HCT116 (cell line): Measurements from ENCODE around the gene SPG21. TPM values are rescaled to one million over a fixed set of nuclear protein-coding genes. Genes with fewer than 3 reads are reported as not detected.

Source experiments
- ATAC-seq: fragments of 200-7000 bp; cut with Tn5 transposase; 2 replicates; pipeline ENCODE4 v1.9.1; 2020; ENCODE audit warnings: mild to moderate bottlenecking, moderate library complexity
- BruUV-seq: library from RNA; stranded (reverse); fragments of 400-500 nt; replicated peaks from 2 replicates; lab custom pipeline; 2021; lab: Mats Ljungman, UMichigan
- CTCF ChIA-PET: fragments of 300-600 bp; sonication (Branson Sonifier 250); formaldehyde crosslinking; loops from one replicate; lab custom pipeline; 2021; ENCODE audit warnings: antibody characterized with exemption; lab: Charles Lee
- POLR2A ChIA-PET: fragments of 300-600, 350-600 bp; sonication (Branson Sonifier 250); formaldehyde crosslinking; loops from one replicate; lab custom pipeline; 2021; ENCODE audit warnings: antibody characterized with exemption; lab: Charles Lee
- RAD21 ChIA-PET, 2 experiments: fragments of 300-600 bp; sonication (Branson Sonifier 250); formaldehyde crosslinking; loops; one replicate each; lab custom pipeline; 2023; ENCODE audit warnings: low total read pairs in 2 of 2; ENCODE audit not compliant: uncharacterized antibody in 2 of 2, unreplicated experiment in 2 of 2, low non-redundant PET in 1 of 2; lab: Charles Lee
- DNase-seq: peaks from one replicate; pipeline ENCODE4 v3.0.0-alpha.2; 2010; ENCODE audit warnings: low read depth, low spot score
- H2AFZ ChIP-seq: fragments of 200-600 bp; shearing (Covaris generic), sonication (generic); 2 replicates; pipeline ENCODE4 v1.6.1; 2017; ENCODE audit warnings: low read depth, mixed run types, mixed read lengths, antibody characterized with exemption, low read length; ENCODE audit not compliant: poor library complexity, severe bottlenecking
- H3K27ac ChIP-seq: 2 replicates; pipeline ENCODE4 v1.5.1; 2012; ENCODE audit warnings: low read depth, low read length
- H3K27me3 ChIP-seq: fragments of 200-600 bp; sonication (generic); 2 replicates; pipeline ENCODE4 v1.6.1; 2016; ENCODE audit warnings: mixed run types, low read length, mixed read lengths; ENCODE audit not compliant: insufficient read depth
- H3K36me3 ChIP-seq, 2 experiments: fragments of 200-500 bp in 1 of 2; fragments of 200-600 bp in 1 of 2; sonication (Bioruptor generic) in 1 of 2; sonication (generic) in 1 of 2; 2 replicates each; pipeline versions ENCODE4 v1.5.1 to v1.6.1; 2014 to 2016; ENCODE audit warnings: low read length in 2 of 2, inconsistent platforms in 1 of 2, mixed read lengths in 1 of 2, mixed run types in 1 of 2; ENCODE audit not compliant: insufficient read depth in 2 of 2, control insufficient read depth in 1 of 2
- H3K4me1 ChIP-seq, 2 experiments: fragments of 200-600 bp in 1 of 2; sonication (generic) in 1 of 2; 2 replicates each; pipeline versions ENCODE4 v1.5.1 to v1.6.1; 2012 to 2017; ENCODE audit warnings: low read length in 2 of 2, inconsistent platforms in 1 of 2, mild to moderate bottlenecking in 1 of 2, mixed read lengths in 1 of 2, mixed run types in 1 of 2, moderate library complexity in 1 of 2; ENCODE audit not compliant: insufficient read depth in 2 of 2, control insufficient read depth in 1 of 2
- H3K4me2 ChIP-seq: fragments of 200-600 bp; sonication (generic); 2 replicates; pipeline ENCODE4 v1.6.1; 2017; ENCODE audit warnings: mixed run types, low read length, mixed read lengths
- H3K4me3 ChIP-seq, 2 experiments: fragments of 200-600 bp in 1 of 2; sonication (generic) in 1 of 2; replicated peaks in 1 of 2; 2 replicates each; pipeline ENCODE4 v1.5.1; 2011 to 2016; ENCODE audit warnings: low read length in 2 of 2, control low read depth in 1 of 2, low read depth in 1 of 2, mild to moderate bottlenecking in 1 of 2, mixed read lengths in 1 of 2, mixed run types in 1 of 2
- H3K79me2 ChIP-seq: fragments of 200-600 bp; sonication (generic); 2 replicates; pipeline ENCODE4 v1.6.1; 2017; ENCODE audit warnings: mild to moderate bottlenecking, mixed run types, low read length, moderate library complexity, mixed read lengths; ENCODE audit not compliant: insufficient read depth
- H3K9ac ChIP-seq: fragments of 200-600 bp; sonication (generic); 2 replicates; pipeline ENCODE4 v1.6.1; 2016; ENCODE audit warnings: low read length, mixed read lengths
- H3K9me2 ChIP-seq: fragments of 200-600 bp; sonication (generic), shearing (Covaris generic); 2 replicates; pipeline ENCODE4 v1.6.1; 2017; ENCODE audit warnings: mixed run types, mild to moderate bottlenecking, moderate library complexity; ENCODE audit not compliant: insufficient read depth
- H3K9me3 ChIP-seq, 2 experiments: fragments of 200-500 bp in 1 of 2; fragments of 200-600 bp in 1 of 2; sonication (Bioruptor generic) in 1 of 2; sonication (generic) in 1 of 2; 2 replicates each; pipeline ENCODE4 v1.6.1; 2014 to 2017; ENCODE audit warnings: low read length in 2 of 2, mixed read lengths in 2 of 2, inconsistent platforms in 1 of 2, low read depth in 1 of 2, mild to moderate bottlenecking in 1 of 2, mixed run types in 1 of 2, moderate library complexity in 1 of 2; ENCODE audit not compliant: control insufficient read depth in 1 of 2, insufficient read depth in 1 of 2
- H4K20me1 ChIP-seq: fragments of 200-600 bp; sonication (generic), shearing (Covaris generic); 2 replicates; pipeline ENCODE4 v1.6.1; 2017; ENCODE audit warnings: mixed run types, mild to moderate bottlenecking, moderate library complexity; ENCODE audit not compliant: insufficient read depth
- CEBPB ChIP-seq: IDR thresholded peaks from 2 replicates; pipeline ENCODE4 v1.6.1; 2012; ENCODE audit warnings: low read depth
- ELF1 ChIP-seq: IDR thresholded peaks from 2 replicates; pipeline ENCODE4 v1.6.1; 2012; ENCODE audit warnings: low read depth, borderline replicate concordance
- FOSL1 ChIP-seq: IDR thresholded peaks from 2 replicates; pipeline ENCODE4 v1.6.1; 2012; ENCODE audit warnings: low read depth
- JUND ChIP-seq: IDR thresholded peaks from 2 replicates; pipeline ENCODE4 v1.6.1; 2012
- POLR2A ChIP-seq: IDR thresholded peaks from 2 replicates; pipeline ENCODE4 v1.7.0; 2011; ENCODE audit warnings: borderline replicate concordance; ENCODE audit not compliant: insufficient read depth, insufficient read length; ENCODE audit errors: extremely low read depth
- POLR2AphosphoS5 ChIP-seq: IDR thresholded peaks from 2 replicates; pipeline ENCODE4 v1.6.1; 2011; ENCODE audit warnings: mild to moderate bottlenecking, low read depth, low read length, moderate library complexity
- RAD21 ChIP-seq: IDR thresholded peaks from 2 replicates; pipeline ENCODE4 v1.6.1; 2012; ENCODE audit warnings: low read depth, mild to moderate bottlenecking
- SIN3A ChIP-seq: IDR thresholded peaks from 2 replicates; pipeline ENCODE4 v1.6.1; 2012; ENCODE audit warnings: low read depth
- SP1 ChIP-seq: IDR thresholded peaks from 2 replicates; pipeline ENCODE4 v1.6.1; 2012; ENCODE audit warnings: low read depth
- ZFX ChIP-seq: fragments of 450-650 bp; IDR thresholded peaks from 2 replicates; pipeline ENCODE4 v1.6.1; 2017
- ZNF274 ChIP-seq: fragments of 200-500 bp; sonication (Bioruptor generic); IDR thresholded peaks from 2 replicates; pipeline ENCODE4 v1.6.1; 2014; ENCODE audit warnings: mild to moderate bottlenecking, low read depth, low read length, inconsistent platforms
- intact Hi-C: fragments of 100-400 bp; cut with micrococcal nuclease; formaldehyde crosslinking; loops from 2 replicates; pipeline ENCODE4 v1.10.0; 2022
- total RNA-seq: library from RNA; stranded (reverse); gene quantifications from one replicate; pipeline ENCODE4 v1.2.1, GENCODE V29; 2021; ENCODE audit not compliant: unreplicated experiment
- TF ChIP-seq, protein P1 (sequence below): IDR thresholded peaks from 2 replicates; pipeline ENCODE4 v1.6.1; 2012
- TF ChIP-seq, protein P2 (sequence below), 3 experiments: fragments of 200-600 bp in 1 of 3; sonication (generic) in 1 of 3; IDR thresholded peaks in 2 of 3; conservative IDR thresholded peaks in 1 of 3; 2 replicates each; pipeline ENCODE4 v1.5.1; 2012 to 2017; ENCODE audit warnings: low read depth in 2 of 3, low read length in 2 of 3, antibody characterized with exemption in 1 of 3, borderline replicate concordance in 1 of 3, control low read depth in 1 of 3, mild to moderate bottlenecking in 1 of 3, mixed read lengths in 1 of 3, mixed run types in 1 of 3, moderate library complexity in 1 of 3; ENCODE audit not compliant: insufficient read depth in 1 of 3

SPG21 gene
- total RNA-seq, 1 experiment from 2014 or later = 72.7 TPM

DNA sequence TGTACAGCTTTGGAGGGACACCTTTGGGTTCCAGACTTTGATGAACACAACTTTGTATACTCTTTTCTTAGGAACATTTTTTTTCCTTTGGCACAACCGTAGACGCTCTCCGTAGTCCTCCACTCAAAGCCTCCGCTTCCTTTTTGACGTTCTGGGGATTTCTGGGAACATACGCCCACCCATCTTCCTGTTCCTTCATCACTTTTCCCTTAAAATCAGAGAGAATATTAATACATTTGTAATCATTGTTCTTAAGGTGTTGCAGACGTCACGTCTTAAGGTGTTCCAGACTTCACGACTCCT, 405 bp upstream of the SPG21 start:
- Histone ChIP-seq H3K4me2 (peak overlapping the region; percentile 92), H3K9ac (peak overlapping the region; percentile 95), H3K36me3 (0 out of 4 replicates have a peak, but pooled peaks cover 0 to 4% of the 10 kb centered on the region in 2 experiments), H4K20me1 (peaks cover under 1% of the 10 kb centered on the region; the same call in 1 of the 2 replicates), H3K9me3 (no peaks in the 10 kb centered on the region), H3K27me3 (no peaks in the 10 kb centered on the region), H3K79me2 (peaks cover 13% of the 10 kb centered on the region), H3K27ac (peak overlapping the region; percentile 18), H2AFZ (peak overlapping the region; percentile 77), H3K9me2 (no peaks in the 10 kb centered on the region), H3K4me3 (peak overlapping the region; percentile 89 to 94), H3K4me1 (peaks cover 3 to 14% of the 10 kb centered on the region in 2 experiments; a peak in 3 of 4 replicates)
- CTCF ChIA-PET = no interaction called here
- TSS peak; percentile 92 for BruUV-seq
- DNase-seq = peak; percentile 1
- TF ChIP-seq, protein P1, sequence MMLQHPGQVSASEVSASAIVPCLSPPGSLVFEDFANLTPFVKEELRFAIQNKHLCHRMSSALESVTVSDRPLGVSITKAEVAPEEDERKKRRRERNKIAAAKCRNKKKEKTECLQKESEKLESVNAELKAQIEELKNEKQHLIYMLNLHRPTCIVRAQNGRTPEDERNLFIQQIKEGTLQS = no peak
- TF ChIP-seq JUND (no peak), POLR2A (no peak), RAD21 (no peak), CEBPB (no peak), POLR2AphosphoS5 (no peak), SP1 (no peak), ZNF274 (no peak), FOSL1 (no peak), SIN3A (no peak), ZFX (no peak), ELF1 (no peak)
- TF ChIP-seq, protein P2, sequence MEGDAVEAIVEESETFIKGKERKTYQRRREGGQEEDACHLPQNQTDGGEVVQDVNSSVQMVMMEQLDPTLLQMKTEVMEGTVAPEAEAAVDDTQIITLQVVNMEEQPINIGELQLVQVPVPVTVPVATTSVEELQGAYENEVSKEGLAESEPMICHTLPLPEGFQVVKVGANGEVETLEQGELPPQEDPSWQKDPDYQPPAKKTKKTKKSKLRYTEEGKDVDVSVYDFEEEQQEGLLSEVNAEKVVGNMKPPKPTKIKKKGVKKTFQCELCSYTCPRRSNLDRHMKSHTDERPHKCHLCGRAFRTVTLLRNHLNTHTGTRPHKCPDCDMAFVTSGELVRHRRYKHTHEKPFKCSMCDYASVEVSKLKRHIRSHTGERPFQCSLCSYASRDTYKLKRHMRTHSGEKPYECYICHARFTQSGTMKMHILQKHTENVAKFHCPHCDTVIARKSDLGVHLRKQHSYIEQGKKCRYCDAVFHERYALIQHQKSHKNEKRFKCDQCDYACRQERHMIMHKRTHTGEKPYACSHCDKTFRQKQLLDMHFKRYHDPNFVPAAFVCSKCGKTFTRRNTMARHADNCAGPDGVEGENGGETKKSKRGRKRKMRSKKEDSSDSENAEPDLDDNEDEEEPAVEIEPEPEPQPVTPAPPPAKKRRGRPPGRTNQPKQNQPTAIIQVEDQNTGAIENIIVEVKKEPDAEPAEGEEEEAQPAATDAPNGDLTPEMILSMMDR (IDR thresholded peaks at IDR 0.05 in 2 of 3, conservative IDR thresholded peaks at IDR 0.05 in 1 of 3; ENCODE audit: borderline replicate concordance in 1 of 3, insufficient read depth in 1 of 3, low read depth in 2 of 3, low read length in 2 of 3) = no peak
- POLR2A ChIA-PET = no interaction called here
- RAD21 ChIA-PET = no interaction called here
- peak; percentile 6 for ATAC-seq
- intact Hi-C loops = loop anchor here (5.0 kb wide), 1 partner anchor 153 kb away; no protein-coding TSS in a partner anchor
